RWPE1 (cell line): ENCODE data around the gene NOC2L.

ENCODE experiments used
- CTCF ChIA-PET: fragments of 350-600 bp; sonication (Branson Sonifier 250); formaldehyde crosslinking; extraction: SDS; loops from one replicate; lab custom pipeline; 2021; lab: Yijun Ruan, JAX
- POLR2A ChIA-PET: fragments of 400-600 bp; formaldehyde crosslinking; extraction: SDS; loops from one replicate; lab custom pipeline; 2020; ENCODE audit warnings: antibody characterized with exemption; ENCODE audit not compliant: low non-redundant PET; lab: Yijun Ruan, JAX
- DNase-seq: peaks from one replicate; pipeline ENCODE4 v3.0.0; 2012; ENCODE audit warnings: low spot score
- H3K27ac ChIP-seq: fragments of 450-650 bp; 2 replicates; pipeline ENCODE4 v1.5.1; 2017
- CTCF ChIP-seq: fragments of 450-650 bp; conservative IDR thresholded peaks from 2 replicates; pipeline ENCODE4 v1.5.1; 2017; ENCODE audit warnings: low read depth, mild to moderate bottlenecking

Gene NOC2L

GRCh38 chr1:963301-963651, 4.2 kb upstream of the NOC2L start:
- CTCF ChIA-PET: no interaction called here
- no peak for TF ChIP-seq CTCF
- POLR2A ChIA-PET: no interaction called here
- DNase-seq: no peak
- peak overlapping the region; percentile 25 for H3K27ac ChIP-seq

GRCh38 chr1:962381-963300, 3.6 kb upstream of the NOC2L start:
- CTCF ChIA-PET: no interaction called here
- peak overlapping the region; percentile 25 for H3K27ac ChIP-seq

GRCh38 chr1:961132-961669, 2.1 kb upstream of the NOC2L start:
- ChIA-PET POLR2A (no interaction called here), CTCF (interaction anchor here (0.7 kb wide), 1 partner anchor 15 kb away, joined by 3 read pairs; no protein-coding TSS in a partner anchor)
- no peak for DNase-seq
- peak overlapping the region; percentile 69 for H3K27ac ChIP-seq
- no peak for TF ChIP-seq CTCF

More at GRCh38 chr1:962381-963300, 3.6 kb upstream of the NOC2L start:
- TF ChIP-seq CTCF: no peak
- no peak for DNase-seq
- POLR2A ChIA-PET: no interaction called here

- peak; percentile 62 for DNase-seq
- CTCF ChIA-PET: no interaction called here
- TF ChIP-seq CTCF: no peak
- peak within 1 kb of the TSS; percentile 69 for H3K27ac ChIP-seq
- POLR2A ChIA-PET: no interaction called here
These were observed 1.5 kb upstream of the NOC2L start, which contains the start of gene KLHL17 for GRCh38 chr1:960363-961131. Gene KLHL17, plus strand, starts transcription at chr1:960584. Its CDS starts 110 bp downstream, at chr1:960694.

GRCh38 chr1:959731-960362, 791 bp upstream of the NOC2L start:
- POLR2A ChIA-PET: no interaction called here
- peak overlapping the region; percentile 69 for H3K27ac ChIP-seq
- DNase-seq: no peak
- TF ChIP-seq CTCF: no peak
- CTCF ChIA-PET: interaction anchor here (0.7 to 1.1 kb wide), 3 partner anchors 16 to 25 kb away, joined by 3 to 8 read pairs (median 4); no protein-coding TSS in a partner anchor

- DNase-seq: no peak
- POLR2A ChIA-PET: no interaction called here
- TF ChIP-seq CTCF: no peak
- CTCF ChIA-PET: no interaction called here
- no peak overlapping the region for H3K27ac ChIP-seq
These were observed 2.4 kb downstream of the NOC2L start for GRCh38 chr1:956636-957035.
